ENCODE data around the gene FDPS.

The FDPS gene

DNA sequence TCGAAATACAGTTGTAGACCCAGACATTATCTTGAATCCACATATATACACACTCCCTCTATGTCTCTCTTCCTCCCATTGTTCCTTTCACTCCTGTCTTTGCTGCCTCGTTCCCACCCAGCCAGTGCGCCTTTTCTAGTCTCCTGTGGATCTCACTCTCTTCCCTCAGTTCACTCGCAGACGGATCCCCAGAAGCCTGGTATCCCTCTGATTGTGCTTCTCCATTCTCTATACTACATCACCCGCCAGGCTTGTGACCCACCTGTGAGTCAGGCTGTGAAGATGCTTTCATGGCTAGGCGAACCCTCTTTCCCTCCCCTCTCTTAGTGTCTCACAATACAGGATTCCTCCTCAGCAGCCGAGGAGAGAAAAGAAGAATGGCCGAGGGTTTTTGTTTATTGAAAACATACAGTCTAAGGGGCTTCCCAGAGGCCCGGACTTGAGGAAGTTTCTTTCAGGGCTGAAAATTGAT is 29.9 kb upstream of the FDPS start:
- TF ChIP-seq, protein P1, sequence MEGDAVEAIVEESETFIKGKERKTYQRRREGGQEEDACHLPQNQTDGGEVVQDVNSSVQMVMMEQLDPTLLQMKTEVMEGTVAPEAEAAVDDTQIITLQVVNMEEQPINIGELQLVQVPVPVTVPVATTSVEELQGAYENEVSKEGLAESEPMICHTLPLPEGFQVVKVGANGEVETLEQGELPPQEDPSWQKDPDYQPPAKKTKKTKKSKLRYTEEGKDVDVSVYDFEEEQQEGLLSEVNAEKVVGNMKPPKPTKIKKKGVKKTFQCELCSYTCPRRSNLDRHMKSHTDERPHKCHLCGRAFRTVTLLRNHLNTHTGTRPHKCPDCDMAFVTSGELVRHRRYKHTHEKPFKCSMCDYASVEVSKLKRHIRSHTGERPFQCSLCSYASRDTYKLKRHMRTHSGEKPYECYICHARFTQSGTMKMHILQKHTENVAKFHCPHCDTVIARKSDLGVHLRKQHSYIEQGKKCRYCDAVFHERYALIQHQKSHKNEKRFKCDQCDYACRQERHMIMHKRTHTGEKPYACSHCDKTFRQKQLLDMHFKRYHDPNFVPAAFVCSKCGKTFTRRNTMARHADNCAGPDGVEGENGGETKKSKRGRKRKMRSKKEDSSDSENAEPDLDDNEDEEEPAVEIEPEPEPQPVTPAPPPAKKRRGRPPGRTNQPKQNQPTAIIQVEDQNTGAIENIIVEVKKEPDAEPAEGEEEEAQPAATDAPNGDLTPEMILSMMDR (IDR thresholded peaks at IDR 0.05; ENCODE audit: extremely low read depth, missing control alignments) = no peak
- DNase-seq (ENCODE audit: low spot score) = no peak

- no peak for DNase-seq (ENCODE audit: low spot score)
- TF ChIP-seq, protein P1 (IDR thresholded peaks at IDR 0.05; ENCODE audit: extremely low read depth, missing control alignments) = no peak
Measured at GRCh38 chr1:155279268-155279667, 29.4 kb upstream of the FDPS start.

- TF ChIP-seq, protein P1 (IDR thresholded peaks at IDR 0.05; ENCODE audit: extremely low read depth, missing control alignments) = no peak
- DNase-seq (ENCODE audit: low spot score) = no peak
Measured at GRCh38 chr1:155282488-155283091, 26.1 kb upstream of the FDPS start.

DNA sequence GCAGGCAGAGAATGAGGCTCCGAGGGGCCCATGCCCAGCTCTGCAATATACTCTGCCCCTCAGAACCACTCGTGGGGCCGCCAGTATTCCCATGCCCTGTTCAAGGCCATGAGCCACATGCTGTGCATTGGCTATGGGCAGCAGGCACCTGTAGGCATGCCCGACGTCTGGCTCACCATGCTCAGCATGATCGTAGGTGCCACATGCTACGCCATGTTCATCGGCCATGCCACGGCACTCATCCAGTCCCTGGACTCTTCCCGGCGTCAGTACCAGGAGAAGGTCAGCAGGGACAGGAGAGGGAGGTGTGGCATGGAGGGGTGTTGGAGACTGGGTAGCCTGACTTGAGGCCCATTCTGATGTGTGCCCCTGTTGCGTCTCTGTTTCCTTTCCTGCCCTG is 24.2 kb upstream of the FDPS start:
- no peak for DNase-seq (ENCODE audit: low spot score)
- TF ChIP-seq, protein P1 (IDR thresholded peaks at IDR 0.05; ENCODE audit: extremely low read depth, missing control alignments) = no peak

GRCh38 chr1:155285063-155285462 is 23.6 kb upstream of the FDPS start:
- no peak for DNase-seq (ENCODE audit: low spot score)
- TF ChIP-seq, protein P1 (IDR thresholded peaks at IDR 0.05; ENCODE audit: extremely low read depth, missing control alignments) = no peak

DNA sequence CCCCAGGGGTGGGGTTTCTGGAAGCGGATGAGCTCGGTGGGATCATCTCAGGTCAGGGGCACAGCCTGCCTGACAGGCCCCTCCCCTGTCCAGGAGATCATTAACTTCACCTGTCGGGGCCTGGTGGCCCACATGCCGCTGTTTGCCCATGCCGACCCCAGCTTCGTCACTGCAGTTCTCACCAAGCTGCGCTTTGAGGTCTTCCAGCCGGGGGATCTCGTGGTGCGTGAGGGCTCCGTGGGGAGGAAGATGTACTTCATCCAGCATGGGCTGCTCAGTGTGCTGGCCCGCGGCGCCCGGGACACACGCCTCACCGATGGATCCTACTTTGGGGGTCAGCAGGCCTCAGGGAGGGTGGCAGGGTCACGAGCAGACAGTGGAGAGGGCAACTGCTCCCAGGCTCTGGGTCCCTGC is 23.0 kb upstream of the FDPS start:
- TF ChIP-seq, protein P1 (IDR thresholded peaks at IDR 0.05; ENCODE audit: extremely low read depth, missing control alignments) = no peak
- DNase-seq (ENCODE audit: low spot score) = no peak

DNA sequence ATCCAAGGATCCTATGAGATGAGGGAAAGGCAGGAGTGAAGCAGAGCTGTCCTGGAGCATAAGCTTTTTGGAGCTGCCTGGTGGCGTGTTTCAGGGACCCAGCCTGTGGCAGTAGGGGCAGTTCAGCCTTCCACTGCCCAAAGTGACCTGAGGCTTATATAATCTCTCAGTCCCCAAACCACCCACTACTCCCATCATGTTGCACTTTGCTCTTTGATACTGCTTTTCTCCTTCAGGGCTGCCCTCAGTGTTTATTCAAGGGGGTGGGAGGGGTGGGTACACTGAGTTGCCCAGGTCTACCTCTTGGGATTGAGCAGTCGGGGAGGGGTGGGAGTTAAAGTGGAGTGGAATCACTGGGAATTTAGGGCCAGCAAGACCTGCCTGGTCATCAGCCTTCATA is 22.1 kb upstream of the FDPS start:
- no peak for DNase-seq (ENCODE audit: low spot score)
- TF ChIP-seq, protein P1 (IDR thresholded peaks at IDR 0.05; ENCODE audit: extremely low read depth, missing control alignments) = no peak

All from GM20000 (cell line).